Upper lobe of left lung (tissue), 6 donors: Measurements from ENCODE around the gene GPATCH4. TPM values are rescaled to one million over a fixed set of nuclear protein-coding genes. Genes with fewer than 3 reads are reported as not detected.

ENCODE experiments used
- ATAC-seq, 2 donors: fragments of 200-7000 bp; cut with Tn5 transposase; one replicate each; pipeline ENCODE4 v1.9.1; 2022; ENCODE audit warnings: mild to moderate bottlenecking in 2 of 2, moderate library complexity in 2 of 2; ENCODE audit not compliant: low FRiP score in 2 of 2
- DNase-seq, 2 donors: peaks; one replicate each; pipeline ENCODE4 v3.0.0-alpha.2; 2019 to 2020
- H3K27ac ChIP-seq, 4 donors: fragments of 200-600 bp; sonication (generic); one replicate each; pipeline ENCODE4 v1.5.1; 2016 to 2019
- H3K27me3 ChIP-seq, 4 donors: fragments of 200-600 bp; sonication (generic); one replicate each; pipeline ENCODE4 v1.5.1; 2017 to 2019
- H3K36me3 ChIP-seq, 4 donors: fragments of 200-600 bp; sonication (generic); one replicate each; pipeline ENCODE4 v1.5.1; 2016 to 2019
- H3K4me1 ChIP-seq, 4 donors: fragments of 200-600 bp; sonication (generic); one replicate each; pipeline ENCODE4 v1.5.1; 2018 to 2019
- H3K4me3 ChIP-seq, 4 donors: fragments of 200-600 bp; sonication (generic); one replicate each; pipeline ENCODE4 v1.5.1; 2017 to 2019; ENCODE audit warnings: mild to moderate bottlenecking in 2 of 4, moderate library complexity in 1 of 4
- H3K9me3 ChIP-seq, 4 donors: fragments of 200-600 bp; sonication (generic); one replicate each; pipeline ENCODE4 v1.5.1; 2018 to 2019
- EP300 ChIP-seq, 4 donors: sonication (generic); formaldehyde crosslinking; IDR thresholded peaks; one replicate each; pipeline ENCODE4 v1.5.1; 2017; ENCODE audit warnings: antibody characterized with exemption in 4 of 4, control low read depth in 2 of 4
- POLR2A ChIP-seq, 4 donors: fragments of 450-650 bp; IDR thresholded peaks; one replicate each; pipeline ENCODE4 v1.5.1; 2016 to 2017; ENCODE audit warnings: antibody characterized with exemption in 4 of 4, mild to moderate bottlenecking in 2 of 4
- POLR2AphosphoS5 ChIP-seq, 2 donors: sonication (generic); formaldehyde crosslinking; IDR thresholded peaks; one replicate each; pipeline ENCODE4 v1.5.1; 2017; ENCODE audit warnings: antibody characterized with exemption in 2 of 2
- WGBS, 2 donors: methylation state at CpG; one replicate each; pipeline ENCODE4 v1.1.5; 2017 to 2018; 5-methylcytosine and 5-hydroxymethylcytosine counted together
- total RNA-seq, 6 donors: library from RNA; depleted of rRNA in 4 of 6; stranded (reverse); fragments of >200 nt in 4 of 6; gene quantifications; one replicate each; pipeline versions ENCODE4 v1.1.0 to v1.2.1, GENCODE V29; 2016 to 2021
- TF ChIP-seq, protein P1 (sequence below), 6 experiments: fragments of 450-650 bp in 4 of 6; fragments of 200-600 bp in 2 of 6; sonication (generic) in 2 of 6; IDR thresholded peaks; one replicate each; pipeline ENCODE4 v1.5.1; 2016 to 2019; ENCODE audit warnings: antibody characterized with exemption in 6 of 6
- donor health status: DM: no; HTN: no; CAD: no; lungs with moderate emphysema.
- donor health status: DM: no; HTN: yes; CAD: no; lungs with severe emphysema.

Gene GPATCH4
- total RNA-seq, 6 donors from 2014 or later = 5.7 to 26.2 (median 19.4) TPM

DNA sequence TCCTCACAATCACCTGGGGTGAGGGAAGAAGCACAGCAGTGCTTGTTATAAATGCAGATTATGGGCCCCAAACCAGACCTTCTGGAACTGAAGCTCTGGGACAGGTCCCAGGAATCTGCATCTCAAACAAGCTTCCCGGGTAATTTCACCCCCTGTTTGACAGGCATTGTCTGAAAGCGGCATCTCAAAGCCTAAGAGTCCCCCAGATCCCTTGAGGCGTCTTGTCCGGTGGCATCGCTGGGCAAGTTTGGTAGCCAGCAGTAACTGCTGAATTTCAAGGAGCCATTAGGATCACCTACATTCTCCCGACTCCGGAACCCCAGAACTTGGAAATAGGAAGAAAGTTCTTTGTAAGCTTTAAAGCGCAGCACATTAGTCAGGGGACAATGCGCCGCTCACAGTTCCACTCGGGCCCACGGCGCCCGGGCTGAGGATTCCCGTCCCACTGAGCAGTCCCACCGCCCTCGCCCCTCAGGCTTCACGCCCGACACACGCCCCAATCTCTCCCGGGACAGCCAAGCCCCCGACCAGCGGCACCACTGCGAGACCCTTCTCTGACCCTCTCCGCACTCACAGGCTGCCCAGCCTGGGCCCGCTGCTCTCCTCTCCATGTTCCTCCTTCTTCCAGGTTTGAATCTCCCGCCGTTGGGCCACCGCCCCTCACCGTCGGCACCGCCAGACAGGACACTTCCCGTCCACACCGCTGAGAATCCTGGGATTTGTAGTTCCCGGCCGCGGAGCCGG lies 29.2 kb downstream of the GPATCH4 start, which contains the start of gene IQGAP3:
Gene IQGAP3, minus strand, starts transcription at position 647 of the 744 bp plus-strand sequence. Its CDS starts 36 bp downstream, at position 611.
- Histone ChIP-seq H3K4me3 (peak within 1 kb of the TSS in 3 of 4 donors; percentile 33 to 53 (median 42)), H3K36me3 (no peaks in the 10 kb centered on the region), H3K27ac (no peak within 1 kb of the TSS), H3K27me3 (no peaks in the 10 kb centered on the region), H3K4me1 (peaks cover 5 to 14% (median 11%) of the 10 kb centered on the region in 4 donors), H3K9me3 (no peaks in the 10 kb centered on the region)
- DNase-seq (peak; percentile 87 to 93), ATAC-seq (peak; percentile 92 to 96)
- TF ChIP-seq POLR2A (IDR thresholded peaks at IDR 0.05) = no peak
- TF ChIP-seq, protein P1, sequence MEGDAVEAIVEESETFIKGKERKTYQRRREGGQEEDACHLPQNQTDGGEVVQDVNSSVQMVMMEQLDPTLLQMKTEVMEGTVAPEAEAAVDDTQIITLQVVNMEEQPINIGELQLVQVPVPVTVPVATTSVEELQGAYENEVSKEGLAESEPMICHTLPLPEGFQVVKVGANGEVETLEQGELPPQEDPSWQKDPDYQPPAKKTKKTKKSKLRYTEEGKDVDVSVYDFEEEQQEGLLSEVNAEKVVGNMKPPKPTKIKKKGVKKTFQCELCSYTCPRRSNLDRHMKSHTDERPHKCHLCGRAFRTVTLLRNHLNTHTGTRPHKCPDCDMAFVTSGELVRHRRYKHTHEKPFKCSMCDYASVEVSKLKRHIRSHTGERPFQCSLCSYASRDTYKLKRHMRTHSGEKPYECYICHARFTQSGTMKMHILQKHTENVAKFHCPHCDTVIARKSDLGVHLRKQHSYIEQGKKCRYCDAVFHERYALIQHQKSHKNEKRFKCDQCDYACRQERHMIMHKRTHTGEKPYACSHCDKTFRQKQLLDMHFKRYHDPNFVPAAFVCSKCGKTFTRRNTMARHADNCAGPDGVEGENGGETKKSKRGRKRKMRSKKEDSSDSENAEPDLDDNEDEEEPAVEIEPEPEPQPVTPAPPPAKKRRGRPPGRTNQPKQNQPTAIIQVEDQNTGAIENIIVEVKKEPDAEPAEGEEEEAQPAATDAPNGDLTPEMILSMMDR (IDR thresholded peaks at IDR 0.05) = peak in 1 of 6 experiments; percentile 21
- TF ChIP-seq POLR2AphosphoS5 (IDR thresholded peaks at IDR 0.05) = peak; percentile 23 to 81
- no peak for TF ChIP-seq EP300 (IDR thresholded peaks at IDR 0.05)
- 1% methylated on average over 24 to 37 of the region's 38 CpGs for WGBS, 2 donors

GRCh38 chr1:156571261-156571852 lies 29.9 kb downstream of the GPATCH4 start:
- Histone ChIP-seq H3K4me1 (peaks cover 5 to 14% (median 11%) of the 10 kb centered on the region in 4 donors), H3K27me3 (no peaks in the 10 kb centered on the region), H3K9me3 (no peaks in the 10 kb centered on the region), H3K4me3 (peak overlapping the region in 2 of 4 donors; percentile 33 to 53), H3K36me3 (no peaks in the 10 kb centered on the region), H3K27ac (no peak overlapping the region)
- DNase-seq (no peak), ATAC-seq (peak; percentile 36 to 37)
- TF ChIP-seq, protein P1 (IDR thresholded peaks at IDR 0.05) = no peak
- TF ChIP-seq EP300 (IDR thresholded peaks at IDR 0.05) = no peak
- TF ChIP-seq POLR2AphosphoS5 (IDR thresholded peaks at IDR 0.05) = no peak
- no peak for TF ChIP-seq POLR2A (IDR thresholded peaks at IDR 0.05)
- 5 to 11% methylated on average over 4 of the region's 4 CpGs for WGBS, 2 donors

DNA sequence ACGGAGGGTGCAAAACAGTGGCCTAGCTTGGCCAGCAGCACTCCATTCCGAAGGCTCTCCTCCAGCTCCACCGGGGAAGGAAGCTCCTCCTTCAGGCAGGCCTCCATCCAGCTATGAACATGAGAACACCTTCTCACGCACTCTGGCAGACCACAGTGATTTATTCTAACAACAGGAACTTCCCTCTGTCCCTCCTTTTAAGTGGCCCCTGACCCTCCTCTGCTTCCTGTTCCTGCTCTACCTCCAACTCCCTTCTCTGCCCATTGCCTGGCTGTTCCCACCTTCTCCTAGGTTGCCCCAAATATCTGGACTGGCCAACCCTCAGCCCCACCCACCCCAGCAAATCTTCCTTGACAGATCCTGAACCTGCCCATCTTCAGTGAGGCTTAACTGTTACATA lies 34.8 kb downstream of the GPATCH4 start:
- TF ChIP-seq POLR2AphosphoS5 (IDR thresholded peaks at IDR 0.05) = no peak
- TF ChIP-seq EP300 (IDR thresholded peaks at IDR 0.05) = no peak
- TF ChIP-seq, protein P1 (IDR thresholded peaks at IDR 0.05) = no peak
- no peak for TF ChIP-seq POLR2A (IDR thresholded peaks at IDR 0.05)
- 88 to 90% methylated on average over 4 of the region's 4 CpGs for WGBS, 2 donors
- Histone ChIP-seq H3K9me3 (no peaks in the 10 kb centered on the region), H3K27me3 (no peaks in the 10 kb centered on the region), H3K4me3 (no peak overlapping the region), H3K27ac (no peak overlapping the region), H3K36me3 (no peaks in the 10 kb centered on the region), H3K4me1 (peaks cover 0 to 1% (median 0%) of the 10 kb centered on the region in 4 donors)
- ATAC-seq (no peak), DNase-seq (no peak)

DNA sequence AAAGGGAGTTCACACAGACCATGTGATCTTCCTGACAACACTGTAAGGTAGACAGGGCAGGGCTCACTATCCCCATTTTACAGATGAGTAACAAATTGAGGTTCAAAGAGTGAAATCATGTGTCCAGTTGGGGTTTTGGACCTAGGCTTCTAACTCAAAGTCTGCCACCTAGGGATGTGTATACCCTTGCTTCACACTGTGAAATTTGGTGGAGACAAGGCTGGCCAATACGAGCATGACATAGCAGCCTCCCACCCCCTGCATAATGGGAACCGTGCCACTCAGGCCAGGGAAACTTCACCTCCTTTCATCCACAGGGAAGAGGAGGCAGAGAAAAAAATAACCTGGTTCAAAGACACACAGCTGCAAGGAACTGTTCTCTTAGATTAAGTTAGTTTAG lies 35.8 kb downstream of the GPATCH4 start:
- H3K4me1 ChIP-seq = no peaks in the 10 kb centered on the region
- DNase-seq (no peak), ATAC-seq (peak in 1 of 2 donors; percentile 27)
- H3K27ac ChIP-seq = no peak overlapping the region
- TF ChIP-seq, protein P1 (IDR thresholded peaks at IDR 0.05) = no peak
- no peak for TF ChIP-seq POLR2AphosphoS5 (IDR thresholded peaks at IDR 0.05)
- TF ChIP-seq EP300 (IDR thresholded peaks at IDR 0.05) = no peak
- no peak for TF ChIP-seq POLR2A (IDR thresholded peaks at IDR 0.05)
- H3K27me3 ChIP-seq = no peaks in the 10 kb centered on the region
- 81 to 94% methylated on average over 2 of the region's 2 CpGs for WGBS, 2 donors
- no peaks in the 10 kb centered on the region for H3K9me3 ChIP-seq
- no peaks in the 10 kb centered on the region for H3K36me3 ChIP-seq
- no peak overlapping the region for H3K4me3 ChIP-seq
